Measurements from ENCODE around the gene SNTB2. TPM values are rescaled to one million over a fixed set of nuclear protein-coding genes. Genes with fewer than 3 reads are reported as not detected.

Gene SNTB2
- total and polyA plus RNA-seq, 9 of the 15 experiments (the other 6 are each of a cell fraction or from before 2014, with no cell fraction given): 1.2 to 13.7 (median 5.7) TPM

DNA sequence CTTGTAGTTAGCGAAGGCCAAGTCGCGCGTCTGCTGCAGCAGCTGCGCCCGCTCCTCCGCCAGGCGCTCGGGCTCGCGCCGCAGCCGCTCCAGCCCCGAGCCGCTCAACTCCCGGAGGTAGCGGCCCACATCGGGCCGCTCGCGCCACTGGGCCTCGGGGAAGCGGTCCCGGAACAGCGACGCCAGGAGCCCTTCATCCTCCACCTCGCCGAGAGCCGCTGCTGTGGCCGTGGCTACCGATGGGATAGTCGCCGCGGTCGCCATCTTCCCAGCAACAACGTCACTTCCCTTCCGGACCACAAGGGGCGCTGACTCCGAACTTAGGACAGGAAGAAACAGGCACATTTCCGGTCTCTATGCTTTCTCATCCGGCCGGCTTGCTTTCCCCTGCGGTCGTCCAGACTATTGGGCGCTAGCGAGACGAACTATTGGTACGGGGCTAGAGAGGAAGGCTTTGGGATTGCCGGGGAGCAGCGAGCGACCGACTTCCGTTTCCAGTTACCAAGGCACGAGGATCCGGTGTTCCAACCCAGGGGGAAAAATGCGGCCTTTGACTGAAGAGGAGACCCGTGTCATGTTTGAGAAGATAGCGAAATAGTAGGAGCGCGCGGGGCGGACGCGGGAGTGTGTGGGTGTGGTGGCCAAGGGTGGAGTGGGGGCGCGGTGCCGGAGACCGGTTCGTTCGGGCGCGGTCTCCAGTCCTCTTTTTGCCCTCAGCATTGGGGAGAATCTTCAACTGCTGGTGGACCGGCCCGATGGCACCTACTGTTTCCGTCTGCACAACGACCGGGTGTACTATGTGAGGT lies 152.5 kb downstream of the SNTB2 start, which contains the start of the genes COG8 and NIP7 (continued):
- TF ChIP-seq SMARCB1 (IDR thresholded peaks at IDR 0.05; ENCODE audit: insufficient read length, low read depth) (no peak), ZNF212 (CRISPR knock-in tag; IDR thresholded peaks at IDR 0.05) (no peak), MTA1 (IDR thresholded peaks at IDR 0.05; ENCODE audit: borderline replicate concordance) (no peak), SRF (CRISPR knock-in tag; IDR thresholded peaks at IDR 0.05) (peak in 1 of 2 experiments; percentile 41; a peak in 2 of 4 replicates), LCOR (CRISPR knock-in tag; IDR thresholded peaks at IDR 0.05) (peak; percentile 85; the same call in 1 of the 2 replicates), ELF1 (tag; IDR thresholded peaks at IDR 0.05) (peak; percentile 93), ZZZ3 (IDR thresholded peaks at IDR 0.05) (peak; percentile 90), NFIC (IDR thresholded peaks at IDR 0.05) (no peak; the same call in 1 of the 2 replicates), ZFX (CRISPR knock-in tag; IDR thresholded peaks at IDR 0.05) (peak; percentile 86), ZNF316 (IDR thresholded peaks at IDR 0.05) (no peak), GATAD2A (IDR thresholded peaks at IDR 0.05) (peak; percentile 27; the same call in 1 of the 2 replicates), ZSCAN32 (CRISPR knock-in tag; IDR thresholded peaks at IDR 0.05) (no peak), ZNF263 (CRISPR knock-in tag; IDR thresholded peaks at IDR 0.05; ENCODE audit: borderline replicate concordance) (peak; percentile 24; the same call in 1 of the 2 replicates), FOXJ3 (CRISPR knock-in tag; IDR thresholded peaks at IDR 0.05) (no peak), ZNF668 (CRISPR knock-in tag; IDR thresholded peaks at IDR 0.05) (no peak)
- TF ChIP-seq, protein P1, sequence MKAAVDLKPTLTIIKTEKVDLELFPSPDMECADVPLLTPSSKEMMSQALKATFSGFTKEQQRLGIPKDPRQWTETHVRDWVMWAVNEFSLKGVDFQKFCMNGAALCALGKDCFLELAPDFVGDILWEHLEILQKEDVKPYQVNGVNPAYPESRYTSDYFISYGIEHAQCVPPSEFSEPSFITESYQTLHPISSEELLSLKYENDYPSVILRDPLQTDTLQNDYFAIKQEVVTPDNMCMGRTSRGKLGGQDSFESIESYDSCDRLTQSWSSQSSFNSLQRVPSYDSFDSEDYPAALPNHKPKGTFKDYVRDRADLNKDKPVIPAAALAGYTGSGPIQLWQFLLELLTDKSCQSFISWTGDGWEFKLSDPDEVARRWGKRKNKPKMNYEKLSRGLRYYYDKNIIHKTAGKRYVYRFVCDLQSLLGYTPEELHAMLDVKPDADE (conservative IDR thresholded peaks at IDR 0.05; ENCODE audit: control insufficient read depth, low read depth, low read length): peak; percentile 92
- TF ChIP-seq, protein P2, sequence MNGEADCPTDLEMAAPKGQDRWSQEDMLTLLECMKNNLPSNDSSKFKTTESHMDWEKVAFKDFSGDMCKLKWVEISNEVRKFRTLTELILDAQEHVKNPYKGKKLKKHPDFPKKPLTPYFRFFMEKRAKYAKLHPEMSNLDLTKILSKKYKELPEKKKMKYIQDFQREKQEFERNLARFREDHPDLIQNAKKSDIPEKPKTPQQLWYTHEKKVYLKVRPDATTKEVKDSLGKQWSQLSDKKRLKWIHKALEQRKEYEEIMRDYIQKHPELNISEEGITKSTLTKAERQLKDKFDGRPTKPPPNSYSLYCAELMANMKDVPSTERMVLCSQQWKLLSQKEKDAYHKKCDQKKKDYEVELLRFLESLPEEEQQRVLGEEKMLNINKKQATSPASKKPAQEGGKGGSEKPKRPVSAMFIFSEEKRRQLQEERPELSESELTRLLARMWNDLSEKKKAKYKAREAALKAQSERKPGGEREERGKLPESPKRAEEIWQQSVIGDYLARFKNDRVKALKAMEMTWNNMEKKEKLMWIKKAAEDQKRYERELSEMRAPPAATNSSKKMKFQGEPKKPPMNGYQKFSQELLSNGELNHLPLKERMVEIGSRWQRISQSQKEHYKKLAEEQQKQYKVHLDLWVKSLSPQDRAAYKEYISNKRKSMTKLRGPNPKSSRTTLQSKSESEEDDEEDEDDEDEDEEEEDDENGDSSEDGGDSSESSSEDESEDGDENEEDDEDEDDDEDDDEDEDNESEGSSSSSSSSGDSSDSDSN (IDR thresholded peaks at IDR 0.05; ENCODE audit: borderline replicate concordance in 1 of 2, low read depth in 2 of 2, low read length in 2 of 2): peak; percentile 75 to 95; a peak in 3 of 4 replicates
- TF ChIP-seq, protein P3, sequence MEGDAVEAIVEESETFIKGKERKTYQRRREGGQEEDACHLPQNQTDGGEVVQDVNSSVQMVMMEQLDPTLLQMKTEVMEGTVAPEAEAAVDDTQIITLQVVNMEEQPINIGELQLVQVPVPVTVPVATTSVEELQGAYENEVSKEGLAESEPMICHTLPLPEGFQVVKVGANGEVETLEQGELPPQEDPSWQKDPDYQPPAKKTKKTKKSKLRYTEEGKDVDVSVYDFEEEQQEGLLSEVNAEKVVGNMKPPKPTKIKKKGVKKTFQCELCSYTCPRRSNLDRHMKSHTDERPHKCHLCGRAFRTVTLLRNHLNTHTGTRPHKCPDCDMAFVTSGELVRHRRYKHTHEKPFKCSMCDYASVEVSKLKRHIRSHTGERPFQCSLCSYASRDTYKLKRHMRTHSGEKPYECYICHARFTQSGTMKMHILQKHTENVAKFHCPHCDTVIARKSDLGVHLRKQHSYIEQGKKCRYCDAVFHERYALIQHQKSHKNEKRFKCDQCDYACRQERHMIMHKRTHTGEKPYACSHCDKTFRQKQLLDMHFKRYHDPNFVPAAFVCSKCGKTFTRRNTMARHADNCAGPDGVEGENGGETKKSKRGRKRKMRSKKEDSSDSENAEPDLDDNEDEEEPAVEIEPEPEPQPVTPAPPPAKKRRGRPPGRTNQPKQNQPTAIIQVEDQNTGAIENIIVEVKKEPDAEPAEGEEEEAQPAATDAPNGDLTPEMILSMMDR (IDR thresholded peaks at IDR 0.05 in 2 of 3, conservative IDR thresholded peaks at IDR 0.05 in 1 of 3; ENCODE audit: insufficient read depth in 2 of 3, low read depth in 1 of 3, low read length in 3 of 3): peak; percentile 72 to 84 (median 84)
- TF ChIP-seq, protein P4, sequence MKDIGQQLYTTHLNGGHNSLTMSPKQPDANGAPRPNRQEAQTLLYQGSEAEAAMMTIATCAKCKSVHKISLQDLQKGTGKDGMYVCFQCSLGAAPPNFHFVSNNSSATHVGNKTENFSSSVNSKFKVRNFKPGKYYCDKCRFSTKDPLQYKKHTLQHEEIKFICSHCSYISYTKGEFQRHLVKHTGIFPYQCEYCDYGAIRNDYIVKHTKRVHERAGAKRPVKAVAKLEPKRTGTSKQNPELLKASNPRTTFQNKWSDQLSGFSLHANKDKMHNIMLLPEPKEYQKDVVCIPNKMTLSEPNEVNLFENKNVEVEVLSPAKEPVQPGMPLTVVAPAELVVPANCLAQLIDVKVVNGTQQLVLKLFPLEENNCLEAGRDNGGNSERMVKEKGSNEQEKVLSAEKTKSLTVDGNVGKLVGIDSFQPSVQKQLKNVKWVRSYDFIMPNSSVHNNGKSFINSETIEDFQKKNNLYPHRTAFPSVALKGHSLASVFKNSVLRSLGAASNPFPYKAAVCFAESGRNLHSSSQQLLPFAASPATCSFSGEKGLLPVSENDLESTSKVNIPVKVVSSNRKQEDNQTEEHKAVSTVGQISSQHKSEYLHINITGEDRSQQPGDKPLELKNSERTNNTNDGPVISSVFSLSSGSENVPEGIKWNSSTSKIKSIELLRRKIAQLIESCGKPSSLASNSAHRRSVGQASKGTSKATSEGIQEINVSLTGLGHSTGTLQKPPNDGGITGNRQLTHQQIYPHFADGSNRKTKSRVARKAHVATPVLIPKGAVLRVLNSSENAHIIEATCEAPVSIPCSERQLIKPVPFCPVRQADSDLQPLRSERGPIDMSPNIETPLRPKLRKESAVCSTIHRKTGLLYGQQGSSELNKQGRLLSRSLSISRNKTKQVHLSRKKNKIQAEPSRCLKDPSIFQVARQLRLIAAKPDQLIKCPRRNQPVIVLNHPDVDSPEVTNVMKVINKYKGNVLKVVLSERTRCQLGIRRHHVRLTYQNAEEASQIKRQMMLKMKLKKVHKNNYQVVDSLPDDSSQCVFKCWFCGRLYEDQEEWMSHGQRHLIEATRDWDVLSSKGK (CRISPR knock-in tag; IDR thresholded peaks at IDR 0.05): no peak

All from K562 (cell line).